ENCODE results near the gene AGMAT.
A peak's percentile ranks its signal among the peaks of the same experiment; 100 is the strongest.

AGMAT gene, protein sequence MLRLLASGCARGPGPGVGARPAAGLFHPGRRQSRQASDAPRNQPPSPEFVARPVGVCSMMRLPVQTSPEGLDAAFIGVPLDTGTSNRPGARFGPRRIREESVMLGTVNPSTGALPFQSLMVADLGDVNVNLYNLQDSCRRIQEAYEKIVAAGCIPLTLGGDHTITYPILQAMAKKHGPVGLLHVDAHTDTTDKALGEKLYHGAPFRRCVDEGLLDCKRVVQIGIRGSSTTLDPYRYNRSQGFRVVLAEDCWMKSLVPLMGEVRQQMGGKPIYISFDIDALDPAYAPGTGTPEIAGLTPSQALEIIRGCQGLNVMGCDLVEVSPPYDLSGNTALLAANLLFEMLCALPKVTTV

DNA sequence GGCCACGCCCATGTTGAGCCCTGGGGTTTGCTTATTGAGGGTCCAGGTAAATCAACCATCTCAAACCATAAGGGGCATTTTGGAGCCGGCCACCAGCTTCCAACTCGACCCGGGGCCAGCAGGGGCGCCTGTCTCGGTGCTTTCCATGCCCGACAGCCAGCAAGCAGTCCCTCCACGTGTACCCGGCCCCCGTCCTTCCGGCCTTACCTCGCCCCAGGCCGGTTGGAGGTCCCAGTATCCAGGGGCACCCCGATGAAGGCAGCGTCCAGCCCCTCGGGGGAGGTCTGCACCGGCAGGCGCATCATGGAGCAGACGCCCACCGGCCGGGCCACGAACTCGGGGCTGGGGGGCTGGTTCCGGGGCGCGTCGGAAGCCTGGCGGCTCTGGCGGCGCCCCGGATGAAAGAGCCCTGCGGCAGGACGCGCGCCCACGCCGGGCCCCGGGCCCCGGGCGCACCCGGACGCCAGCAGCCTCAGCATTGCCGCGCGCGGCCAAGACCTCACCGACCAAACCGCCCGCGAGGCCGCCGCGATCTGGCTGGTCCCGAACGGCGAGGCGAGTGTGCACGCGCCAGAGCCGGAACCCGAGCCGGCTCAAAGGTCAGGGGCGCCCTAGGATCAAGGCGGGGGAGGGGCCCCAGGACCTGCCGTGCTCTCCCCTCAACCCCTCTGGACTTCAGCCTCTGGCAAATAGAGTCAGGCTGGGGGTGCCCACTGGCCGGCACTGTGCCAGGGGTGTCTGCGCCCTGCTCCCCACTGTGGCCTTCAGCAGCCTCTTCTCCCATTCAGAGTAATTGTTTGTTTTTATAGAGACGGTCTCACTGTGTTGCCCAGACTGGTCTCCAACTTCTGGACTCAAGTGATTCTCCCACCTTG is at the start of gene AGMAT:
Gene AGMAT, minus strand, starts transcription at position 563 of the 875 bp plus-strand sequence. Its CDS starts 84 bp downstream, at position 479.
- DNase-seq (ENCODE audit: low read depth, low spot score) = no peak
- TF ChIP-seq CTCF (IDR thresholded peaks at IDR 0.05; ENCODE audit: low read depth, low read length) = peak; percentile 50
- H3K4me3 ChIP-seq (ENCODE audit: low read depth, low read length) = peak within 1 kb of the TSS; percentile 40
- in situ Hi-C loops (cut with HindIII; ENCODE audit: low sequenced_read_pairs) = no loop called here

DNA sequence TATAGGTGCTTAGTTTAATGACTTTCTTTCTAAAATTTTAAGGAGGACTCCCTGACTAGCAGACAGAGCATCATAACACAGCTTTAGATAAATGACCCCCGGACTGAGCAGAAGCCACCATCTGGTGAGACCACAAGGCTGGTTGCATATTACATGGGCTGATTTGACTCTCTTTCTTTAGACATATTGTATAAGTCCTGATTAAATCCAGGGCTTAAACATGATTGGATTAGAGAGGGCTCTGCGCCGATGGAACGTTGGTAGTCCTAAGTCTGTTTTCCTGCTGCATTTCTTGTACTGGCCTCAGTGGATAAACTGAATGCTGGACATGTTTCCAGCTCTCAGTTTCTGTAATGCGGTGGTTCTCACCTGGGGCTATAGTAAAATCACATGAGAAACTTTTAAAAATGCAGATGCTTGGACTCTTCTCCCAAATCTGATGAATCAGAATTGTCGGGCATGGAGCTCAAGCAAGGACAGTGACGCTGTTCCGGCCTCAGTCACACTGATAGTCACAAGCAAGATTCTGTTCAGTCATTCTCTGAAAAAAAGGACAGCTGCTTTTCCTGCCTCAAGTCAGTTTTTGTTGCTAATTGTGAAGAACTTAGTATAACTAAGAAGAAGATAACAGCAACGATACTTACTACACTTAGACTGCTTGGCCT is 49.0 kb upstream of the AGMAT start:
- no peak for DNase-seq (ENCODE audit: low read depth, low spot score)

GRCh38 chr1:15628003-15628402 is 43.2 kb upstream of the AGMAT start:
- in situ Hi-C loops (cut with HindIII; ENCODE audit: low sequenced_read_pairs) = no loop called here
- no peak overlapping the region for H3K4me3 ChIP-seq (ENCODE audit: low read depth, low read length)
- TF ChIP-seq CTCF (IDR thresholded peaks at IDR 0.05; ENCODE audit: low read depth, low read length) = no peak
- no peak for DNase-seq (ENCODE audit: low read depth, low spot score)

More for the DNA sequence above, 49.0 kb upstream of the AGMAT start:
- in situ Hi-C loops (cut with HindIII; ENCODE audit: low sequenced_read_pairs) = no loop called here
- no peak for TF ChIP-seq CTCF (IDR thresholded peaks at IDR 0.05; ENCODE audit: low read depth, low read length)
- no peak overlapping the region for H3K4me3 ChIP-seq (ENCODE audit: low read depth, low read length)

DNA sequence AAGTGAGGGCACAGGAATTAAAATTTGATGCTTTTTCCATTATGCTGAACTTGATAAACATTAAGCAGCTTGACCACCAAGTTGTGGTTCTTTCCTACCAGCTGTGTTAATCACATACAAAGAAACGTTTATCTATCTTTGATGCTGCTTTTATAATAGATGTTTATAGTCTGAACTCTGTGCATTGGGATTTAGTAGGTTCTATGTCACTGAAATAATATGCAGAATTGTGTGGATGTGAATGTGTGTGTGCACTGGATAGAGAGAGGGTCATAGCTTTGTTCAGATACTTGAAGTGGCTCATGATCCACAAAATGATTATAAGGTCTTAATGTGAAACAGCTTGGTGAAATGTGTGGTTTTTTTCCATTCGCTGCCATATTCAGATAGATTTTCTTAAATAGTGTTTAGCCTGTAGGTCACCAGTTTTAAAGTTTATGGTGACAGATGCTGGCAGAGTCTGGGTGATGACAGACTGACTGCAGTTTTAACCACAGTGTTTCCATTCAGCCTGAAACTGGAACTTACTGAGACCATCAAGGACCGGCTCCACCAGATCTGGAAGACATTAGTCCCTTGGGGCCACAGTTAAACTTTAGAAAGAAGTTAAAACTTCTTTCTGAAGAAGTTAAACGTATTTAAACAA is 42.6 kb upstream of the AGMAT start:
- no peak for DNase-seq (ENCODE audit: low read depth, low spot score)
- in situ Hi-C loops (cut with HindIII; ENCODE audit: low sequenced_read_pairs) = no loop called here
- H3K4me3 ChIP-seq (ENCODE audit: low read depth, low read length) = no peak overlapping the region
- TF ChIP-seq CTCF (IDR thresholded peaks at IDR 0.05; ENCODE audit: low read depth, low read length) = no peak

DNA sequence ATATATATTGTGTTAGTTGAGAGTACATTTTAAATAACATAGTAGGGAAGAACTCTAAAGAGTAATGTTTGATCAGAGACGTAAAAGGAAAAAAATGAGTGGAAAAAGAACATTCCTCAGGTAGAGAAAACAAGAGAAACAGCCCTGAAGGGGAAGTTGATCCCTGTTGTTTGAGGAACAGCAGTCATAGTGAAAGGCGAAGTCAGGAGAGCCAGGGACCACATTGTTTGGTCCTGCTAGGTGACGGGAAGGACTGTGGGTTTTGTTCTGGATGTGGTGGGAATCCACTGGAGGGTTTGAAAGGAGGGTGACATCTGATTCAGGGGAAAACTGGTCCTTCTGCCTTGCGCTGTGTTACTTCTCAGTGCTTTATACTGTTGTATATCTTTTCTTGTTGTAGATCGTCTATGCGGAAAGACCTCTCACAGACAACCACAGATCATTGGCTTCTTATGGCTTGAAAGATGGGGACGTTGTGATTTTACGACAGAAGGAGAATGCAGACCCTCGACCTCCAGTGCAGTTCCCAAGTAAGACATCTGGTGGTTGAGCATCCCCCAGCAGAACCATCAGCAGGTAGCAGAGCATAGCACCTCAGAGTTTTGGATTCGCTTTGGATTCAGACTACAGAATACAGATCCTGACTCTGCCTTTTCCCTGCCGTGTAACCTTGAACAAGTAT is 41.6 kb upstream of the AGMAT start:
- TF ChIP-seq CTCF (IDR thresholded peaks at IDR 0.05; ENCODE audit: low read depth, low read length) = no peak
- in situ Hi-C loops (cut with HindIII; ENCODE audit: low sequenced_read_pairs) = no loop called here
- no peak for DNase-seq (ENCODE audit: low read depth, low spot score)
- no peak overlapping the region for H3K4me3 ChIP-seq (ENCODE audit: low read depth, low read length)
